ENCODE measurements around the gene HBA1.

Gene HBA1

GRCh38 chr16:180681-181564, 4.4 kb downstream of the HBA1 start:
- Histone ChIP-seq H3K4me2 (ENCODE audit: low read length) (peak overlapping the region; percentile 60), H3F3A (ENCODE audit: control insufficient read depth, insufficient read depth) (peaks cover 14% of the 10 kb centered on the region), H3K4me1 (ENCODE audit: control insufficient read depth, low read length) (peaks cover 10% of the 10 kb centered on the region), H3K27ac (ENCODE audit: low read depth, low read length) (no peak overlapping the region), H3K36me3 (ENCODE audit: control insufficient read depth, low read length) (no peaks in the 10 kb centered on the region), H3K4me3 (ENCODE audit: low read length) (peak overlapping the region; percentile 39), H3K9me3 (ENCODE audit: control insufficient read depth, insufficient read depth, low read length) (no peaks in the 10 kb centered on the region), H3K27me3 (ENCODE audit: control insufficient read depth, low read length) (peaks cover 13% of the 10 kb centered on the region), H3K9me2 (replicated peaks; ENCODE audit: control insufficient read depth, low read length) (no peaks in the 10 kb centered on the region), H3K79me2 (ENCODE audit: control insufficient read depth, low read length) (no peaks in the 10 kb centered on the region), H4K20me1 (ENCODE audit: control insufficient read depth, insufficient read depth, low read depth, low read length) (no peaks in the 10 kb centered on the region)
- TF ChIP-seq CTCF (IDR thresholded peaks at IDR 0.05; ENCODE audit: low read depth, low read length, poor library complexity, severe bottlenecking) = no peak

DNA sequence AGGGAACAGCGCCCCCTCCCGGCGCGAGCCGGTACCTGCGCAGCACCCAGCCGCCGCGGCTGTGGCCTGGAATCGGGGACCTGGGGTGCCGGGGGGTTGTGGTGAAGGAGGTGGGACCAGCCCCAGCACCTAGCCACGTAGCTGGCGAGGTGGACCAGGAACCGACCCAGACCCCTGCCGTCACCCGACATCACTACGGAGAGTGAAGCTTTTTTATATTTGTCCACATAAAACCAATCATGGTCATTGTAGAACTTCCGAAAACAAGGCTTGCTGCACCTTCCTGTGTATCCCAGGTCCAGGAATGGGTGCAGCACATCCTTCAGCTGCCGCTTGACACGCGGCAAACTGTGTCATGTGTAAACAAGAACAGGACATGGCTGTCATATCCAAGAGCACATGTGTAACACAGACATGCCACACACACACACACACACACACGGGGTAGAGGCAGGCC, 5.1 kb downstream of the HBA1 start:
- H3F3A ChIP-seq (ENCODE audit: control insufficient read depth, insufficient read depth) = peaks cover 14% of the 10 kb centered on the region
- no peak overlapping the region for H3K27ac ChIP-seq (ENCODE audit: low read depth, low read length)
- peaks cover 10% of the 10 kb centered on the region for H3K4me1 ChIP-seq (ENCODE audit: control insufficient read depth, low read length)
- no peaks in the 10 kb centered on the region for H3K9me2 ChIP-seq (replicated peaks; ENCODE audit: control insufficient read depth, low read length)
- H4K20me1 ChIP-seq (ENCODE audit: control insufficient read depth, insufficient read depth, low read depth, low read length) = no peaks in the 10 kb centered on the region
- H3K36me3 ChIP-seq (ENCODE audit: control insufficient read depth, low read length) = no peaks in the 10 kb centered on the region
- peaks cover 13% of the 10 kb centered on the region for H3K27me3 ChIP-seq (ENCODE audit: control insufficient read depth, low read length)
- H3K4me3 ChIP-seq (ENCODE audit: low read length) = peak overlapping the region; percentile 39; the same call in 1 of the 2 replicates
- H3K79me2 ChIP-seq (ENCODE audit: control insufficient read depth, low read length) = no peaks in the 10 kb centered on the region
- H3K4me2 ChIP-seq (ENCODE audit: low read length) = peak overlapping the region; percentile 60
- TF ChIP-seq CTCF (IDR thresholded peaks at IDR 0.05; ENCODE audit: low read depth, low read length, poor library complexity, severe bottlenecking) = peak; percentile 96
- no peak for TF ChIP-seq EZH2phosphoT487 (IDR thresholded peaks at IDR 0.05; ENCODE audit: borderline replicate concordance, low read length)
- no peaks in the 10 kb centered on the region for H3K9me3 ChIP-seq (ENCODE audit: control insufficient read depth, insufficient read depth, low read length)

GRCh38 chr16:183005-183404, 6.5 kb downstream of the HBA1 start:
- H3K9me3 ChIP-seq (ENCODE audit: control insufficient read depth, insufficient read depth, low read length) = no peaks in the 10 kb centered on the region
- H3K27ac ChIP-seq (ENCODE audit: low read depth, low read length) = no peak overlapping the region
- H3K9me2 ChIP-seq (replicated peaks; ENCODE audit: control insufficient read depth, low read length) = no peaks in the 10 kb centered on the region
- H3K4me2 ChIP-seq (ENCODE audit: low read length) = no peak overlapping the region
- TF ChIP-seq CTCF (IDR thresholded peaks at IDR 0.05; ENCODE audit: low read depth, low read length, poor library complexity, severe bottlenecking) = no peak
- no peak for TF ChIP-seq EZH2phosphoT487 (IDR thresholded peaks at IDR 0.05; ENCODE audit: borderline replicate concordance, low read length)
- peaks cover 5% of the 10 kb centered on the region; the same call in 1 of the 2 replicates for H3K27me3 ChIP-seq (ENCODE audit: control insufficient read depth, low read length)
- peaks cover 14% of the 10 kb centered on the region for H3F3A ChIP-seq (ENCODE audit: control insufficient read depth, insufficient read depth)
- peaks cover 8% of the 10 kb centered on the region for H3K36me3 ChIP-seq (ENCODE audit: control insufficient read depth, low read length)
- no peak overlapping the region for H3K4me3 ChIP-seq (ENCODE audit: low read length)
- no peaks in the 10 kb centered on the region for H4K20me1 ChIP-seq (ENCODE audit: control insufficient read depth, insufficient read depth, low read depth, low read length)
- peaks cover 10% of the 10 kb centered on the region for H3K4me1 ChIP-seq (ENCODE audit: control insufficient read depth, low read length)
- no peaks in the 10 kb centered on the region for H3K79me2 ChIP-seq (ENCODE audit: control insufficient read depth, low read length)

Measured in DOHH2 (cell line).